ENCODE data around the gene SPRR3. TPM values are rescaled to one million over a fixed set of nuclear protein-coding genes. Genes with fewer than 3 reads are reported as not detected.

Gene SPRR3
- total RNA-seq, 1 donor from 2014 or later = not detected

DNA sequence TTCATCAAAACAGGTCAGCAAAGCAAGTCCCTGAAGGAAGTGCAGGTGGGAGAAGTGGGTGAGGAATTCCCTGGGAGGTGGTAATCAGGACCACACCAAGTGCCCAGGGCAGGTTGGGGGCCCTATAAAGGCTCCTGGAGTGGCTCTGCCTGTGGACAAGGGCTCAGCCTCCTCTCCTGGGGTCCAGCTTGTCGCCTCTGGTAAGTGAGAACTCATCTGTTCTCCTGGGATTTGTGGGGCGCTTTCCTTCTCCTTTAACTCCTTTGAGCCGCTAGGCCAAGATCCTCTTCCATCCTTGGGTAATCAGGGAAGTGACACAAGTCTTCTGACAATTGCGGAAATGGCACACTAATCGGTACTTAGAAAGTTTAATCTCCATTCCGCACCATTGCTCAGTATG is 31.1 kb upstream of the SPRR3 start, which contains the start of gene SPRR4:
SPRR4 (plus strand) TSS at position 154 of the 400 bp plus-strand sequence. CDS start 1,243 bp downstream, outside the sequence.
- DNase-seq (ENCODE audit: low spot score) = no peak
- Mint-ChIP-seq H3K4me1 (ENCODE audit: unreplicated experiment) (no peaks in the 10 kb centered on the region), H3K27me3 (ENCODE audit: unreplicated experiment) (peaks cover 2% of the 10 kb centered on the region), H3K4me3 (ENCODE audit: unreplicated experiment) (no peak within 1 kb of the TSS), H3K36me3 (ENCODE audit: low read depth, unreplicated experiment) (no peaks in the 10 kb centered on the region), H3K9me3 (ENCODE audit: unreplicated experiment) (no peaks in the 10 kb centered on the region), H3K27ac (ENCODE audit: unreplicated experiment) (no peak within 1 kb of the TSS)
- TF ChIP-seq CTCF (IDR thresholded peaks at IDR 0.05; ENCODE audit: unreplicated experiment) = no peak

- DNase-seq (ENCODE audit: low spot score) = no peak
- no peak overlapping the region for H3K4me3 Mint-ChIP-seq (ENCODE audit: unreplicated experiment)
- H3K27ac Mint-ChIP-seq (ENCODE audit: unreplicated experiment) = no peak overlapping the region
- no peak for TF ChIP-seq CTCF (IDR thresholded peaks at IDR 0.05; ENCODE audit: unreplicated experiment)
- H3K9me3 Mint-ChIP-seq (ENCODE audit: unreplicated experiment) = no peaks in the 10 kb centered on the region
- H3K27me3 Mint-ChIP-seq (ENCODE audit: unreplicated experiment) = peaks cover 2% of the 10 kb centered on the region
- H3K4me1 Mint-ChIP-seq (ENCODE audit: unreplicated experiment) = no peaks in the 10 kb centered on the region
- no peaks in the 10 kb centered on the region for H3K36me3 Mint-ChIP-seq (ENCODE audit: low read depth, unreplicated experiment)
Measured at GRCh38 chr1:152972196-152972886, 29.2 kb upstream of the SPRR3 start.

DNA sequence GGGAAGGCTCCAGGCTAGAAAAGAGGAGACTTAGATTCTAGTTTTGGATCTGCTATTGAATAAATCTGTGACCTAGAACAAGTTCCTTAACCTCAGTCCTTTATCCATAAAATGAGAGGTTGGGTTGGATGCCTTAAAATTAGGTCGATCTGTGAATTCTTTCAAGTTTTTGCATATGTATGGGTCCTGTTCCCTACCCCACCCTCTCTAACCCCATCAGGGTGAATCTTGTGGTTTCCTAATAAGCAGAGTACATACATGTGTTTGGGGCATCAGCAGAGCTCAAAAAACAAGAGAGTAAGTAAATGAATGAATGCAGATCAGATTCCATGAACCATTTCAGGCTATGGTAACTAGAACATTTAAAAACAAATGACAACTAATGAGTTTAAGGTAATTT is 24.9 kb upstream of the SPRR3 start:
- no peaks in the 10 kb centered on the region for H3K9me3 Mint-ChIP-seq (ENCODE audit: unreplicated experiment)
- no peak overlapping the region for H3K27ac Mint-ChIP-seq (ENCODE audit: unreplicated experiment)
- H3K27me3 Mint-ChIP-seq (ENCODE audit: unreplicated experiment) = no peaks in the 10 kb centered on the region
- H3K4me1 Mint-ChIP-seq (ENCODE audit: unreplicated experiment) = no peaks in the 10 kb centered on the region
- no peak for TF ChIP-seq CTCF (IDR thresholded peaks at IDR 0.05; ENCODE audit: unreplicated experiment)
- H3K4me3 Mint-ChIP-seq (ENCODE audit: unreplicated experiment) = no peak overlapping the region
- no peaks in the 10 kb centered on the region for H3K36me3 Mint-ChIP-seq (ENCODE audit: low read depth, unreplicated experiment)
- DNase-seq (ENCODE audit: low spot score) = no peak

DNA sequence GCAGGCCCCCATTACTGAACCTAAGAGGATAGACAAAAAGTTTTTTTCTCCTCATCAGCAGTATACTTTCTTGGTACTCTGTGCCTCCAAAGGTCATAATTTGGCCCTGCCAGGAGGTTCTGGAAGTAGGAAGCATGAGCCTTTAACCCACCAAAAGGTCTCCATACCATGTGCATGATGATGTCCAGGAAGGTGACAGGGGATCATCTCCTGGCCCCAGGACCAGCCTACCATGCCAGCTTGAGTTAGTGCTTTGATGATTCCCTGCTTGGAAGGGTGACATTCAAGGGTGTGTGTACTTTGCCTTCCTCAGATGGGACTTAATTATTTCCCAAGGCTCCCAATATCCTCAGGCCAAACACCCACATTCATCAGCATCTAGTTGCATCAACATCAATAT is 23.9 kb upstream of the SPRR3 start:
- Mint-ChIP-seq H3K9me3 (ENCODE audit: unreplicated experiment) (no peaks in the 10 kb centered on the region), H3K27ac (ENCODE audit: unreplicated experiment) (no peak overlapping the region), H3K4me1 (ENCODE audit: unreplicated experiment) (no peaks in the 10 kb centered on the region), H3K36me3 (ENCODE audit: low read depth, unreplicated experiment) (no peaks in the 10 kb centered on the region), H3K27me3 (ENCODE audit: unreplicated experiment) (no peaks in the 10 kb centered on the region), H3K4me3 (ENCODE audit: unreplicated experiment) (no peak overlapping the region)
- DNase-seq (ENCODE audit: low spot score) = no peak
- TF ChIP-seq CTCF (IDR thresholded peaks at IDR 0.05; ENCODE audit: unreplicated experiment) = no peak

GRCh38 chr1:152980676-152981075 is 20.9 kb upstream of the SPRR3 start:
- no peak overlapping the region for H3K27ac Mint-ChIP-seq (ENCODE audit: unreplicated experiment)

More at GRCh38 chr1:152980676-152981075, 20.9 kb upstream of the SPRR3 start:
- Mint-ChIP-seq H3K27me3 (ENCODE audit: unreplicated experiment) (no peaks in the 10 kb centered on the region), H3K9me3 (ENCODE audit: unreplicated experiment) (no peaks in the 10 kb centered on the region), H3K4me1 (ENCODE audit: unreplicated experiment) (no peaks in the 10 kb centered on the region), H3K4me3 (ENCODE audit: unreplicated experiment) (no peak overlapping the region), H3K36me3 (ENCODE audit: low read depth, unreplicated experiment) (no peaks in the 10 kb centered on the region)
- DNase-seq (ENCODE audit: low spot score) = no peak
- no peak for TF ChIP-seq CTCF (IDR thresholded peaks at IDR 0.05; ENCODE audit: unreplicated experiment)
